RPMI8226 (cell line): ENCODE measurements around the gene MED25.

Experiments used
- DNase-seq: peaks from one replicate; pipeline ENCODE4 v3.0.0-alpha.2; 2015

The MED25 gene

DNA sequence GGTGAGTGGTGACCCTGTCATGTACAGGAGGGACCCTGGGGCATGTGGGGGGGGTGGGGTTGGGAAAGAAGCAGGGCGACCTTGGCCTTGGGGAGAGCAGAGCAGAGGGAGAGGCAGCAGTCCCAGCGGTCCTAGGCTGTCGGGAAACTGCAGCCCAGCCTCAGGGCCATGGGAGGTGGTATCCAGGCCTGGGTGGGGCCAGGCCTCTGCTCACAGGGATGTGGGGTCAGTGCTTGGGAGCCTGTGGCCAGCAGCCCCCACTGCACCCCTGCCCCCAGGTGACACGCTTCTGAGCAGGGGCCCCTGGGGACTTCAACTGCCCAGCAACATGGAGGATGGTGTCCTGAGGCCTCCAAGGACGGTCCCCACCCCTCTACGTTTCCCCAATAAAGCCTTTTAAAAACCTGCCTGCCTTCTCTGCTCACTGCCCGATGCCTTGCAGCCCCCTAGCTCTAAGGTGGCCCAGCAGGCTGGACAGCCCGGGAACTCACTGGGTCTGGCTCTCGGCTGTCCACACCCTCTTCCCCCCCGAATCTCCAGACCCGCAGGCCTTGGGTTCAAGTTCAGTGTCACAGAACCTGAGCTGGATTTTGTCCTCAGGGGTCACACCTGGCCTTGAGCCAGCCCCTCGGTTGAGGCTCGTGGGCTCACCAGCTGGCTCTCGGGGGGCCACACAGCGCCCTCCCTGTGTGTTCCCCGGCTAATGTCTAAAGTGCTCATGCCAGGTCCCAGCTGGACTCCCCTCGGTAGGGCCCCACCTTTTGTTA lies 42.4 kb downstream of the MED25 start:
- DNase-seq = no peak

GRCh38 chr19:49861107-49861506 lies 43.0 kb downstream of the MED25 start:
- no peak for DNase-seq

- DNase-seq = no peak
These were observed 43.7 kb downstream of the MED25 start for GRCh38 chr19:49861541-49862378.

GRCh38 chr19:49862391-49863253 lies 44.5 kb downstream of the MED25 start:
- no peak for DNase-seq

GRCh38 chr19:49863254-49863934 lies 45.3 kb downstream of the MED25 start:
- DNase-seq = no peak

DNA sequence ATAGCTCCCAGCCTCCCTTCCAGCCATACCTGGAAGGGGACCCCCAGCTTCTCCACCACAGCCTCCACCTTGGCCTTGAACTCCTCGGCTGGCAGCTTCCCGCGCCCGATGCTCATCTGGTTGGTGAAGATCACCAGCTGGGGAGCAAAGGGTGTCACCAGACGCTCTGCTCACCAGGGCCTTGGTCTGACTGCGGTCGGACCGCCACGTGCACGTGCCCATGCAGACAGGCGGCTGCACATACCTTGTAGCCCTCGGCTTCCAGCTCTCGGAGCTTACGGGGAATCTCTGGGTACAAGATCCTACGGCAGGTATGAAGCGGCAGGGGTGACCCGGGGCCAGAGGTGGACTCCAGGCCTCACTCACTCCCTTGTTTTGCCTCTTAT lies 45.8 kb downstream of the MED25 start:
- DNase-seq = no peak

- DNase-seq = no peak
These were observed 46.8 kb downstream of the MED25 start for GRCh38 chr19:49864890-49865289.

GRCh38 chr19:49866933-49867782 lies 49.1 kb downstream of the MED25 start, which contains the start of gene PNKP:
TSS of gene PNKP (minus strand) at chr19:49867576. CDS start at chr19:49867204, 372 bp downstream.
- DNase-seq = peak; percentile 89

GRCh38 chr19:49869009-49869483 lies 51.0 kb downstream of the MED25 start:
- no peak for DNase-seq

GRCh38 chr19:49869484-49870308 lies 51.6 kb downstream of the MED25 start:
- peak; percentile 98 for DNase-seq

DNA sequence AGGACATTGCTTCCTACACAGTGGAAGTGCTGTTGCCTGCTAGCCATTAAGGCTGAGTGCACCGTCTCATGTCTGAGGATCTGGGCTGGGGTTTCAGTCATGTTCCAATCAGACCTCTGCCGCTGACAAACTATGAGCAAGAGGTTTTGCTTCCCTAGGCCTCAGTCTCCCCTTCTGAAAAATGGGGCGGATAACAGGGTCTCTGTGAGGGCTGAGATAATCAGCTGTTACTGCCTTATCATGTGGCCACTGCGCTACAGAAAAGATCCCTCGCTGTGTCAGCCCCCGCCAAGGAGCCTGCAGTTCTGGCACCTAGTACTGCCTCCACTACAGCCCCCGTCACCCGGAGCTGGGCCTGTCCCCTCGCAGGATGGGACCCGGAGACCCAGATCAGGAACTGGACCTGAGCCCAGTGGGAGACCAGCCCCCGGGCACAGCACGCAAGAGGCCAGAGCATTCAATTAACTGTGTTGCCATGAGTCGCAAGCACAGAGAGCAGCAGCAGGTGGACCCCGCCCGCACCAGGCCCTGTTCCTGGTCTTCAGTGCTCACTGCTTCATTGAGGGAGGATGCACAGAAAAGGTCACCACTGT lies 52.3 kb downstream of the MED25 start:
- no peak for DNase-seq

- DNase-seq = no peak
These were observed 53.4 kb downstream of the MED25 start for GRCh38 chr19:49871349-49871985.

DNA sequence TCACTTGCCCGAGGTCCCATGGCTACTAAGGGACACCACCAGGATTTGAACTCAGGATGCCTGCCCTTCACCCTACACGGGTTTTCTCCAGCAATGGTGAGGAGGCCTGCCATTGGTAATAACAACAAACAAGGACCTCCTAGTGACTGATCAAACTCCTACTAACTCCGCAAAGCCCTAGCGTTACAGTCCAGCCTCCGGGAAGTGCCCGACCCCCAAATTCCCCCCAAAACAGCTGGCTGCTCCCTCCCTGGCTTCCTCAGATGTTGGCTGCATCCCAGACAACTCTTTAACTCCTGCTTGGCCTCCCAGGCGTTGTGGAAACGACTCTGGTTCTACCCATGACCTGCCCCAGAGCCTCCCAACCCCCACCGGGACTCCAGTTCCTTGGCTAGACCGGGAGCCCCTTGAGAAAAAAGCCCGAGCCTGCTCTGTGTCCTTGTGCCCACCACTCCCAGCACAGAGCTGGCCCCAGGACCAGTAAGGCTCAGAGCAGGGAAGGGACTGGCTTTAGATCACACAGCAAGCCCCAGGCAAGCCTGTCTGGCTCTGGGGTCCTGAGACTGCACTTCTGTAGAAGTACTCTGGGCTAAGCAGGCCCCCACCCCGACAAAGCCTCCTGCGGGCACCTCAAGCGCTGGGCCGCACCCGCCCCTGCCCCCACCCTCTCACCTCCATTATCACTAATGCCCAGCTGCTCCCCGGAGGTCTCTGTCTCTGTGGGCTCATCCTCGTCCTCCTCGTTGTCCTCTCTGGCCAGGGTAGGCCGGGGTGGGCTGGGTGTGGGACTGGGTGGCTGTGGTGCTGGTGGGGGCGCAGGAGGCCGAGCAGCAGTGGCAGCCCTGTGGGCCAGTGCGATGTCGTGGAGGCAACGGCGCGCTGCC lies 54.4 kb downstream of the MED25 start:
- no peak for DNase-seq

GRCh38 chr19:49873129-49873521 lies 55.0 kb downstream of the MED25 start:
- DNase-seq = no peak

- DNase-seq = no peak
These were observed 55.7 kb downstream of the MED25 start for GRCh38 chr19:49873834-49874233.

DNA sequence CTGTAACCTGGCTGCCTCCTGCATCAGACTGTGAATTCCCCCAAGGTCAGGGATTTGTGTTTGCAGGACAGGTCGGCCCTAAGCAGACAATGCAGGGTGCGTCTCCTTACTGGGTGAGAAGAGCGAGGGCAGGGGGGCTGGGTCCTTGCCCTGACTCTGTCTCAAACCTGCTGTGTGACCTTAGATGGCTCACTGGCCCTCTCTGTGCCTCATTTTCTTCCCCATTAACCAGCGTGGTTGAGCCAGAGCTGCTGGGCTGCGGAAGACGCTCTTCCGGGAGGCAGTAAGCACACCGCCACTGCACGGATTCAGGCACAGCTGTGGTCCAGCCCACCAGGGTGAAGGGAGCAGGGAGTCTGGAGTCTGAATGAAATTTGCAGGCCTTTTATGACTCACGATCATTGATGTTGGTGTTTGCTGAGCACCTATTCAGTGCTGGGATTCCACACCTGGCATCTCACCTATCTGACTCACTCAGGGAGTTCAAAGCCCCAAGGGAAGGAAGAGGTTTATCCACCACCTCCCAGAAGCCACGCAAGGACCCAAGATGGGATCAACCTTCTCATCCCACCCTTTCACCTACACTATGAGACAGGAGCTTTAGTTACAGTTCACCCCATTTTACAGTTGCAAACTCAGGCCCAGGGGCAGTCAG lies 56.5 kb downstream of the MED25 start:
- DNase-seq = no peak

DNA sequence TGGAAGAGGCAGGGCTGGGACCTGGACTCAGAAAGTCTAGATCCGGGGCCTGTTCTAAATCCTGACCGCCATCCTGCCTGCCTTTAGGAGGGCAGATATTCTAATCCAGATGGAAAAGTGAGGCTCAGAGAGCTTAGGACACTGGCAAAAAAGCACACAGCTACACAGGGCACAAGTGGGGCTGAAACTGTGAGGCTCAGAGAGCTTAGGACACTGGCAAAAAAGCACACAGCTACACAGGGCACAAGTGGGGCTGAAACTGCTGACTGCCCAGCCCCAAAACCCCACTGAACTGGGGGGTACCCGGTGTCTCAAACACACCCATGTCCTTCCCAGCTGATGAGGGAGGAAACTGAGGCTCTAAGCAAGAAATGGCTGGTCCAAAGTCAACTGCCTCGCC lies 57.1 kb downstream of the MED25 start:
- no peak for DNase-seq

- peak; percentile 52 for DNase-seq
These were observed 57.9 kb downstream of the MED25 start for GRCh38 chr19:49875857-49876421.
